AG10803 (cell line): ENCODE measurements around the gene NONO.
A peak's percentile ranks its signal among the peaks of the same experiment; 100 is the strongest.
"Not testable (repeated sequence)": the region's sequence is repeated elsewhere in the genome, so short reads cannot be mapped to it uniquely, and the experiment has no call there.

Source experiments
- DNase-seq: peaks from one replicate; pipeline ENCODE4 v3.0.0; 2010; ENCODE audit warnings: low read depth
- H3K4me3 ChIP-seq: 2 replicates; pipeline ENCODE4 v1.5.1; 2011; ENCODE audit warnings: mild to moderate bottlenecking, low read length, control low read depth
- CTCF ChIP-seq: conservative IDR thresholded peaks from 2 replicates; pipeline ENCODE4 v1.5.1; 2011; ENCODE audit warnings: mild to moderate bottlenecking, low read length, control low read depth, inconsistent platforms

The NONO gene

GRCh38 chrX:71304561-71304960, 21.1 kb downstream of the NONO start:
- no peak for DNase-seq
- H3K4me3 ChIP-seq: no peak overlapping the region
- no peak for TF ChIP-seq CTCF

DNA sequence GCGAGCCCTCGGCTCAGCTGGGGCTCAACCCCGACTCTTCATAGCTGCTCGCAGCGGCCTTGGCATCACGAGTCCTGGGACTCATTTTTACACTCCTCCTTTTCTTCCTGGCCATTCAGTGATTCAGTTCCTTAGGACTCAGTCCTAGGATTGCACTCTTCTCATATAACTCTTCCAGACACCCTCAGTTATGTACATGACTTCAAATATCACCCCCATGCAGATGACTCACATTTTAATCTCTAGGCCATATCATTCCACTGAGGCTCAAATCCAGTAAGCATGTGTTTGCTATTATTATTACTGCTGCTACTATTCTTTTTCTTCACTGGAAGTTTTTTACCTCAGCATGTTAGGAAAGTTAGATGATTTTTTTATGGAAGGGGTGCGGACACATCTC, 32.5 kb downstream of the NONO start:
- H3K4me3 ChIP-seq: no peak overlapping the region
- no peak for TF ChIP-seq CTCF
- peak; percentile 66 for DNase-seq

DNA sequence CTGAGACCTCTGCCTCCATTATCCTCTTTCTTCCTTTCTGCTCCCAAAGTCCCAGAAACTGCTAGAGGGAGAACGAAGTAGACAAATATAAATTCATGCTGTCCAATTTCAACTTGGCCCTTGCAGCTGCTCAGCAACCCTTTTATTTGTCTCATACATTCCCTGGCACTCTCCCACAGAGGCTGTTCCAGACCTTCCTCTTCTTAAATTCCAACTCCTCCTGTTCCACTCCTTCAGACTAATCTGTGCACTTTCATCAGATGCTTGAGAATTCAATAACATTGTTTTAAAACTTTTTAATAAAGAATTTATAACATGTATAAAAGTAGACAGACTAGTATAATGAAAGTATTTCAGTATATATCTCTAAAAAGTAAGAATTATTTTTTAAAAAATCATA, 33.5 kb downstream of the NONO start:
- DNase-seq: peak; percentile 26
- H3K4me3 ChIP-seq: not testable (repeated sequence)

- DNase-seq: no peak
- no peak for TF ChIP-seq CTCF
- no peak overlapping the region for H3K4me3 ChIP-seq
Measured at GRCh38 chrX:71320126-71320525, 36.7 kb downstream of the NONO start.

DNA sequence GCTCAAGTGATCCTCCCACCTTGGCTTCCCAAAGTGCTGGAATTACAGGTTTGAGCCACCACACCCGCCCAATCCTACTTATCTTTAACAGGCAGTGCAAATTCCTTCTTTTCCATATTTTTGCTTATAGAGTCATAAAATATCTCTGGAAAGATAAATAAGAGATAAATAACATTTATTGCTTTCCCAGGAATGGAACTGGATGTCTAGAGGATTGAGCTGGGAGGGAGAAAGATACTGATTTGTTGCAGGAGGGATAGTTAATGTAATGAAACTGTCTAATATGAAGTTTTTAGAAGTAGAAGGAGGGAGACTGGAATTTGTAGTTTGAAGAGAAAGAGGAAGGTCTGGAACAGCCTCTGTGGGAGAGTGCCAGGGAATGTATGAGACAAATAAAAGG, 38.3 kb downstream of the NONO start:
- no peak for TF ChIP-seq CTCF
- H3K4me3 ChIP-seq: no peak overlapping the region

DNA sequence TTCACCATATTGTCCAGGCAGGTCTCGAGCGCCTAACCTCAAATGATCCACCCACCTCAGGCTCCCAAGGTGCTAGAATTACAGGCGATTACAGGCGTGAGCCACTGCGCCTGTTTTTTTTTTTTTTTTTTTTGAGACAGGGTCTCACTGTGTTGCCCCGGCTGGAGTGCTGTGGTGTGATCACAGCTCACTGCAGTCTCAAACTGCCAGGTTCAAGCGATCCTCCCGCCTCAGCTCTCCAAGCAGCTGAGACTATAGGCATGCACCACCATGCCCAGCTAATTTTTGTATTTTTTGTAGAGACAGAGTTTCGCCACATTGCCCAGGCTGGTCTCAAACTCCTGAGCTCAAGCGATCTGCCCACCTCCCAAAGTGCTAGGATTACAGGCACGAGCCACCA, 41.0 kb downstream of the NONO start:
- not testable (repeated sequence) for H3K4me3 ChIP-seq, DNase-seq

More for the DNA sequence above, 38.3 kb downstream of the NONO start:
- DNase-seq: no peak

DNA sequence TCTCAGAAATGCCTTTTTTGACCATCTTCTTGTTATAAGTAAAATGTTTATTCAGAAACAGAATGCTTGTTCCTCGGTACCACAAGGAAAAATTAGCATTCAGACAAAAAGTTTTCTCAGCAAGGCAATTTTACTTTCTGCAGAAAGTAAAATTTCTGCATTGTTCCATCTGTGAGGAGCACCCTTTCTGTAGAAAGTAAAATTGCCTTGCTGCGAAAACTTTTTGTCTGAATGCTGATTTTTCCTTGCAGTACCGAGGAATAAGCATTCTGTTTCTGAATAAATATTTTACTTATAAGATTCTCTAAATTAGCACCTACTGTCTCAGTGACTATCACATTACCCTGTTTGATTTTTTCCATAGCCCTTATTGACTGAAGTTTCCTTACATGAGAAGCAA, 43.0 kb downstream of the NONO start:
- no peak for DNase-seq
- H3K4me3 ChIP-seq: no peak overlapping the region
- TF ChIP-seq CTCF: no peak

GRCh38 chrX:71349151-71349665, 65.8 kb downstream of the NONO start:
- not testable (repeated sequence) for DNase-seq

DNA sequence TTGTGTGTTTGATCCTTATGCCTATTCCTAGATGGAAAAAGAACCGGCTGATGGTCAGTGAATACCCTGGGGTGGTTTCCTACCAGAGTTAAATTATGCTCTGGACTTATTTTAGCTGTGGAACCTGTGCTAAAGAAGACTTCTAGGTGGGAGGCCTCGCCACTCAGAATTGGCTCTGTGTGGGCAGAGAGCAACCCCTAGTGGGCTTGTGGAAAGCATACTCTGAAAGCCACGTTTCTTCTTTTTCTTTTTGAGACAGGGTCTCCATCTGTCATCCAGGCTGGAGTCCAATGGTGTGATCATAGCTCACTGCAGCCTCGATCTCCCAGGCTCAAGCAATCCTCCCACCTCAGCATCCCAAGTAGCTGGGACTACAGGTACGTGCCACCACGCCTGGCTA, 66.4 kb downstream of the NONO start:
- not testable (repeated sequence) for DNase-seq

More at GRCh38 chrX:71349151-71349665, 65.8 kb downstream of the NONO start:
- not testable (repeated sequence) for H3K4me3 ChIP-seq

More for the DNA sequence above, 66.4 kb downstream of the NONO start:
- not testable (repeated sequence) for H3K4me3 ChIP-seq
